Left renal pelvis (tissue), 4 donors: Measurements from ENCODE around the gene PIMREG. TPM values are rescaled to one million over a fixed set of nuclear protein-coding genes. Genes with fewer than 3 reads are reported as not detected.

Experiments used
- DNase-seq, 4 donors: peaks; one replicate each; pipeline ENCODE4 v3.0.0-alpha.2; 2013; ENCODE audit warnings: low read depth in 4 of 4, low spot score in 3 of 4
- polyA plus RNA-seq, 4 donors: library from polyadenylated mRNA; unstranded; fragments of 120-200 nt; gene quantifications; one replicate each; pipeline ENCODE4 v1.2.1, GENCODE V29; 2013; ENCODE audit not compliant: insufficient read length in 4 of 4

PIMREG gene
- polyA plus RNA-seq, 4 donors, result 12.0 to 24.1 (median 19.9) TPM

DNA sequence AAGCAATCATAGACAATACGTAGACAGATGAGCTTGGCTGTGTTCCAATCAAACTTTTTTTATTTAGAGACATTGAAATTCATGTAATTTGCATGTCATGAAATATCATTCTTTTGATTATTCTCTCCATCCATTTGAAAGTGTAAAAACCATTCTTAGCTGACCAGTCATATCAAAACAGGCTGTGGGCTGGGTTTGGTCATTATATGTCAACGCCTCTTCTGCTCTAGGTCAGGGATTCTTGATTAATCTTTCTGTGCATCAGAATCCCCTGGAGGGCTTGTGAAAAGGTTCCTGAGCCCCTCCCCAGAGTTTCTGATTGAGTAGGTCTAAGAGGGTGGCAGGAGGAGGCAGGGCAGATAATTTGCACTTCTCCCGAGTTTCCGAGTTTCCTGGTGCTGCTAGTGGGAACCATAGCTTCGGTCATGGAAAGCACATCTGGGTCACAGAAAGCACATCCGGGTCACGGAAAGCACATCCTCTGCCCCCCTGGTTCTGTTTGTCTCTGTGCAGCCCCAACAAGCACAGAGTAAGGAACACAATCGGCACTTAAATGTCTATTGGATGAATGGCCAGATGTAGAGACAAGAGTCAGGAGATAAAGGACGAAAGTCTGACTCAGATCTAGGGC is 16.4 kb downstream of the PIMREG start:
- no peak for DNase-seq

- DNase-seq, result no peak
Measured at GRCh38 chr17:6461246-6461645, 17.0 kb downstream of the PIMREG start.

- DNase-seq, result no peak
Measured at GRCh38 chr17:6461792-6462524, 17.7 kb downstream of the PIMREG start.

GRCh38 chr17:6462692-6463091 is 18.4 kb downstream of the PIMREG start:
- DNase-seq, result no peak

DNA sequence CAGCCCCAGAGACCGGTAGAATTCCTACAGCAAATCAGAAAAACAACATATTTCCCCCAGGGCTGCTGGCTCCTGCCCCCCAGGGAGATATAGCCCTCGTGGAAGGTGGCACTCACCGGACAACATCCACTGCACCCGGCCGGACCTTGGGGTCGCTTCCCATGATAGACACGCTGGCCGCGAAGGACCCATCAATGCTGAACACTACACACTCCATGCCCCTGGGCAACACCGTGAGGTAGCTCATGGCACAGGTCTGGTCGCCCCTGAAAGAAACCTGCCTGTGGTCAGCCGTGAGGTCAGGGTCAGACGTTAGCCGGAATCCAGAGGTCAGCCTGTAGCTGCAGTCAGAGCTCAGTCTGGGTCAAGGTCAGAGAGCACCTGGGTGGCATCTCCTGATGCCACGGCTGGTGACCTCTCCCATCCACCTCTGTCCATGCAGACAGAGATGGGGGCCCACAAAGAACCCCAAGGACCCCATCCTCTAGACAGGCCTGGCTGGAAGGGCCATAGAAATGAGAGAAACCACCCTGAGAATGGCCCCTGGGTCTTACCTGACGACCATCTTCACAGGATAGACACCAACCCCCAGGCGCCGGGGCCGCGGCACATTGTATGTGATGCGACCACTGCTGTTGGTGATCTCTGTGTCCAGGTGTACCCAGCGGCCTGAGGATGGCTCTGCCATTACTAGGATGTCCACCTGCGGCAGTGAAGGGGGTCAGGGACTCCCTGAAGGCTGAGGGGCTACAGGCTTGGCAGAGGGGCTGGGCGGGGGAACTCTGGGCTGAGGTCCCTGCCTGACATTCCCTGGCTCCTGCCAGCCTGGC is 19.6 kb downstream of the PIMREG start:
- DNase-seq, result no peak

DNA sequence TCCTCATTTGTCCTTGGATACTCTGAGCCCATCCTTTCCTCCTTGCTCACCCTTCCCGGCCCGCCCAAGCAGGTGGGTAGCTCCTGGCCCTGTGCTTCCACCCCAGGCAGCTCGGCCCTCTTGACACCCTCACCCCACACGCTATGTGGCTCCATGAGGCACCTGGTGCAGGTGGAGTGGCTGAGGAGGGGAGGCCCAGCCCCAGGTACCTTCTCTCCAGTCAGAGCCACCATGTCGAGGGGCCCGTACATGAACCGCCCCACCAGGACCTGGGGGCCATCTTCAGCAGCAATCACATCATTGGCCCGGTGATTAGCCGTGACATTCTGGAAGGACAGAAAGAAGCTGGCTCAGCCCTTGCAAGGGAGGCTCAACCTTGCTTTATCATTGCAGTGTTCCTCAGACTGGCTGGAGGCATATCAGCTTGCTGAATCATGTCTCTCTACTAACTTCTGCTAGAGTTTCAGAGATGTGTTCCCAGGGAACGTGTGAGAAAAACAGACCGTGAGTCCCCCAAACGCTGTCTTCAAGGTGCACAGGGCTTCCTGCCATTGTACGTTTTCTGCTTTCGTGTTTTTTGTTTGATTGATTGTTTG is 20.3 kb downstream of the PIMREG start:
- no peak for DNase-seq

DNA sequence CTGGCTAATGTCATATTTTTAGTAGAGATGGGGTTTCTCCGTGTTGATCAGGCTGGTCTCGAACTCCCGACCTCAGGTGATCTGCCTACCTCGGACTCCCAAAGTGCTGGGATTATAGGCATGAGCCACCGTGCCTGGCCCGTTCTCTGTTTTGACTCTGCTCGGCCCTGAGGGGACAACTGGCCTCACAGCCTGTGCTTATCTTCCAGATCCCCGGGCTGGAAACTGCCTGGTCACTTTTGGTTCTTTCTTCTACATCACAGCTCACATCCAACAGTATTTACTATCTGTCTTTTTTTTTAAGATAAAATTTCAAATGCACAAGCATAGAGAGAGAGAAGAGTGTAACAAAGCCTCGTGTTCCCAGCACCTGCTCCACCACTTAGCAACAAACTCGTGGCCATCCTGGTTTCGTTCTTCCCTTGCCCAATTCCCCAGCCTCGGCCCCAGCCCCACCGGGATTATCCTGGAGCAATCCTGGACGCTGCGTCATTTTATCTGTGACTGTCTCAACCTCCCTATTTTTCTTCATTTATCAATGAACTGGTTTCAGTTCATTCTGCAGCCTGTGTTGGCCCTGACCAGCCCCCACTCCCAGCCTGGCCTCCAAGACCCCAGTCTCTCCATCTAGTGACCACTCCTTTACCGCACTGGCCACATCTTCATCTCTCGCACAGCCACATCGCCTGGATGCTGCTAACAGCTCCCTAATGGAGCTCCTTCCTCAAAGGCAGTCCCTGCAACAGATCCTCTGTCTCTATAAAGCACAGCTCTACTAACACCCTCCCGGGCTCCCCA is 21.1 kb downstream of the PIMREG start:
- DNase-seq, result no peak

GRCh38 chr17:6467567-6467966 is 23.3 kb downstream of the PIMREG start:
- no peak for DNase-seq

GRCh38 chr17:6468051-6468790 is 24.0 kb downstream of the PIMREG start:
- DNase-seq, result no peak

GRCh38 chr17:6470146-6470718 is 26.0 kb downstream of the PIMREG start:
- DNase-seq, result no peak

DNA sequence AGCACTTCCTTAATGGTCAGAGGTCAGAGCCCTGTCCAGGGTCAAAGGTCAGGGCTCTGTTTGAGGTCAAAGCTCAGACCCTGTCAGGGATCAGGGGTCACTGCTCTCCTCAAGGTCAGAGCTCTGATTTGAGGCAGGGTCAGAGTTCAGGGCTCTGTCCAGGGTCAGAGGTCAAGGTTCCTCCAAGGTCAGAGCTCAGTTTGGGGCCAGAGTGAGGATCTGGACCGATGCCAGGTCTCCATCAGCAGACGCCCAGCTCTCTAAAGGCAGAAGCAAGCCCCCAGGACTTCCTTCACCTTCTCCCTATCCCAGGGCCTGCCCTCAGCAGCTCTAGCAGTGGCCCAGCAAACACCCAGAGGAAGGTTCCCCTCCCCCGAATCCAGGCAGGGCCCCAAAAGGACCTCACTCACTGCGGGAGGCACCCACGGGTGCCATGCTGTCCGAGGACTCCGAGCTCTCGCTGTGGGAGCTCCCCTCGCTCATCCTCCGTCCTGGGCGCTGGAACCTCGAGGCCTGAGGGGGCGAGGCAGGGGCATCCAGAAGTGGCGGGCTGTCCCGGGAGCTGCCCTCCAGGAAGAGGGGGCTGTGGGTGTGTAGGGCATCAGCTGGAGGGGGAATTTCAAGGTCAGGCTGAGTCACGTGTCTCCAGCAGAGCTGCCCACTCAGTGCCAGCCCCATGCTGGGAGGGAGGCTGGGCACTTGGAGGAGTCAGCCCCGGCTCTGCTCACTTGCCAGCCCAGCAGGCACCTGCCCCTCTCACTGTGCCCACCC is 26.7 kb downstream of the PIMREG start:
- DNase-seq, result no peak

DNA sequence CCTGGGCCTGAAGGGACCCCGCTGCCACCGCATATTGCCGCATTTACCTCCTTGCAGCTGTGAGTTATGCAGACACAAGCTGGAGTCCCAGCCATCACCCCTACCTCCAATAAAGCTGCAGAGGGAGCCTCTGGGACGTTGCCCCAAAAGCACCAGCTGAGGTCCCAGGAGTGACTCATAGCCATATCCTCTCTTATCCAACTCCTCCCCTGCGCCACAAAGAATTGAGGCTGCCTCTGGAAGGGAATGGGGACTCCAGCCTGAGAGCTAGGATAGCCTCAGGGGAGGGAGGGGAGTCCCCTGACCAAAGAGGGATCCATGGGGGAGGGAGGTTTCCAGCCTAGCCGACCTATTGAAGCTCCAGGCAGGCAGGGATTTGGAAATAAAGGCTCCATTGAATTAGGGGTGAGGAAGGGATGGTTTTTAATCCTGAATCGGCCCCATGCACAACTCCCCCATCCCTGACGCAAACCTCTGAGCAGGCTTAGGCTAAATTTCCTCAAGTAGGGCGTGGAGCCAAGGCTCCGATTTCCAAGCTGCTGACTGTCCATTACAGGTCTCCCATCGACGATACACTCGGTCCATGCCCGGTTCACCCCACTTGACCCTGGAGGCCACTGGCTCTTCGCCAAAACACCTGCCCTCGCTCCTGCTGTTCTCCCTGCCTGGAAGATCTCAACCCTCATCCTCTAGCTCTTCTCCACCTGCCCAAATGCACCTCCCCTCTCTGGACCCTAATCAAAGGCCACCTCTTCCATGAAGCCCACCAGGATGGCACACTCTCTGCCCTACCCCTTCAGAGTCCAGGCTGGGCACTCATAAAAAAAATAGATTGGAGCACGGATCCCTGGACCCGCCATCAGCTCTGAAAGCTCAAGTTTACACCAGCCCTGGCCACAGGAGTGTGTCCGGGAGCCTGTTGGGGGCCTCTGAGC is 27.5 kb downstream of the PIMREG start:
- no peak for DNase-seq

DNA sequence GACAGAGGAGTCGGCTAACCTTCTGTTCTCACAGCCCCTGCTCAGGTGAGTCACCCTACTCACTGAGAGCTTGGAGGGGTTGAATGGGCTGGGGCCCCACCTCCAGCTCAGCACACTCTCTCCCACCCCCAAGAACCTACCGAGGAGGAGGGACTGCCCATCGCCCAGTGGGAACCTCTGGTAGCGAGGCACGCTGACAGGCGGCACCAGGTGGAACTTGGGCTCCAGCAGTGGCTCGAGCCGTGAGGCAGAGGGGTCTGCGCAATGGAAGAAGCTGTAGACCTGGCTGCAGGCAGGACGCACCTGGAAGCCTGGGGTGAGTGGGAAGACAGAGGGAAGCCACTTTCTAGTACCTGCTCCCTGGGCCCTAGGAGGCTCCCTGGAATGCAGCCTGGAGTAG is 28.3 kb downstream of the PIMREG start:
- DNase-seq, result no peak

- DNase-seq, result peak in 3 of 4 donors; percentile 61 to 67 (median 62)
Measured at GRCh38 chr17:6473128-6473767, 29.0 kb downstream of the PIMREG start.

GRCh38 chr17:6474376-6474775 is 30.1 kb downstream of the PIMREG start:
- DNase-seq, result no peak

- no peak for DNase-seq
Measured at GRCh38 chr17:6474906-6475305, 30.7 kb downstream of the PIMREG start.

GRCh38 chr17:6475411-6475810 is 31.2 kb downstream of the PIMREG start:
- DNase-seq, result no peak
